NCI-H82 treated with DMSO at 0.1 percent for 48 hours (cell line): ENCODE data around the gene CDKAL1.

Experiments
- DNase-seq: peaks from one replicate; lab custom pipeline; 2025; ENCODE audit not compliant: unreplicated experiment; lab: John Stamatoyannopoulos, UW

The CDKAL1 gene

DNA sequence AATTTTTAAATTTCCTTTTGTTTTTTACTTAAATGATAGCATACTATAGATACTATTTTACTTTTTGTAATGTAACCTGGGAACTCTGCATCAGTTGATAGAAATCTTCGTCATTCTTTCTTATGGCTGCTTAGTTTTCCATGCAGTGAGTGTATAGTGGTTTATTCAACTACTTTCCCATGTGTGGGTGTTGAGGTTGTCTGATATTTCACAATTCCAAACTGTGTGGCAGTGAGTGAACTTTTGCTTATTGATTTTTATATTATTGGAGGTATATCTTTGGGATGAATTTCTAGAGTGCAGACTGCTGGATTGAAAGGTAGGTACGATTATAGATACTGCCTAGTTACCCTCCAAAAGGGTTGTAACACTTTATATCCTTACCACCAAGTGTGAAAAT is 136.5 kb downstream of the CDKAL1 start:
- no peak for DNase-seq

DNA sequence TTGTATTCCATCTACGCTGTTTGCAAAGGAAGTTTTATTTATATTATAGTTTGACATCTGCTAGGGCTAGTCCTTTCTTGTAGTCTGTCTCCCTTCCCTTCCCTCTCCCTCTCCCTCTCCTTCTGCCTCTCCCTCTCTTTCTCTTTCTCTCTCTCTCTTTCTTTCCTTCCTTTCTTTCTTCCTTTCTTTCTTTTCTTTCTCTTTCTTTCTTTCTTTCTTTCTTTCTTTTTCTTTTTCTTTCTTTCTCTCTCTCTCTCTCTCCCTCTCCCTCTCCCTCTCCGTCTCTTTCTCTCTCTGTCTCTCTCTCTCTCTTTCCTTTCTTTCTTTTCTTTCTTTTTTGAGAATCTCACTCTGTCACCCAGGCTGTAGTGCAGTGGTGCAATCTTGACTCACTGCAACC is 137.8 kb downstream of the CDKAL1 start:
- DNase-seq, result no peak

DNA sequence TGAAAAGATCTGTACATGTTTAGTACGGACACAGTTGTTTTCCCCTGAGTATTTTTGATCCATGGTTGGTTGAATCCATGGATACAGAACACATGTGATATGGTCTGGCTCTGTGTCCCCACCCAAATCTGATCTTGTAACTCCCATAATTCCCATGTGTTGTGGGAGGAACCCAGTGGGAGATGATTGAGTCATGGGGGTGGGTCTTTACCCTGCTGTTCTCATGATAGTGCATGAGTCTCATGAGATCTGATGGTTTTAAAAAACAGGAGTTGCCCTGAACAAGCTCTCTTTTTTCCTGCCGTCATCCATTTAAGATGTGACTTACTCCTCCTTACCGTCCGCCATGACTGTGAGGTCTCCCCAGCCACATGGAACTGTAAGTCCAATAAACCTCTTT is 139.2 kb downstream of the CDKAL1 start:
- no peak for DNase-seq

DNA sequence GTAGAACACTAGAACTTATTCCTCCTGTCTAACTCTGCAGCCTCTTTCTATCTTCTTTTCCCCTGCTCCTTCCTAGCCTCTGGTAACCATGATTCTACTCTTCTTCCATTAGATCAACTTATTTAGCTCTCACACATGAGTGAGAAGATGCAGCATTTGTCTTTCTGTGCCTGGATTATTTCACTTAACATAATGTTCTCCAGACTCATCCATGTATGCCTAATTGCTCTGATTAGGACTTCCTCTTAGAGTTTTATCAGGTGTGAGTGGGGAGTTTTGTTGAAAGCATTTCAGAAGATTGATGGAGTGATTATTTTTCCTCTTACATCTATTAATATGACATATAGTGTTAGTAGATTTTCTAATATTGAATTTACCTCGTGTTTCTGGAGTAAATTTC is 140.4 kb downstream of the CDKAL1 start:
- DNase-seq, result no peak

DNA sequence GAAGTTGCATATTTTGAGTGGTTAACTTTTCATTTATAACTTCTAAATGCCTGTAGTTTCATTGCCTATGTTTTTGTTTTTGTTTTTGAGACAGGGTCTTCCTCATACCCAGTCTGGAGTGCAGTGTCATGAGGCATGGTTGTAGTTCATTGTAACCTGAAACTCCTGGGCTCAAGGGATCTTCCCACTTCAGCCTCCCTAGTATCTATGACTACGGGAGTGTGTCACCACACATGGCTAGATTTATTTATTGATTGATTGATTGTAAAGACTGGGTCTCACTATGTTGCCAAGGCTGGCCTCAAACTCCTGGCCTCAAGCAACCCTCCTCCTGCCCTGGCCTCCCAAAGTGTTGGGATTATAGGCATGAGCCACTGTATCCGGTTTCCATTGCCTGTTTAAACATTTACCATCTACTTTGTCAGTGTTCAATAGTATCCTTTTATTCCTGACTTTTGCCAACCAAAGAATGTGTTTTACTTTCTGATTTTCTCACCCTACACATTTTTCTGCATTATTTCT is 144.6 kb downstream of the CDKAL1 start:
- DNase-seq, result no peak

DNA sequence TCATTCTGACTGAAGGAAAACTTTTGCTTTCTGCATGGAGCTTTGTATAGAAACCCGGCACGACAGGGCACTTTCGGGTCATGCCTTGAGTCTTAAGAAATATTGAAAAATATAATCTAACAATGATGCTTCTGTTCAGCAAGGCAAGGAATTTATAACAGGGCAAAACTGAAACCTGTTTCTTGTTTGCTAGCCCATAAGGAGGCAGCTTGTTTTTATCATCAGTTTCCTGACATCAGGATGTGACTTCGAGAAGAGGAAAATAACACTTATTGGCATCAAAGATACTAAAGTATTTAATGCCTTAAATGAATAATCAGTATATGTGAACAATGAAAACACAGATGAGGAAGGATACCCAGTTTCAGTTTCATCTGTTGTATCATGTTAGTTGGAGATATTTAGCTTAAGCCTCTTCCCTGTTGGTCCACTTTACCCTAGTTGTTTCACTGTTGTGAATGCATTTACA is 146.5 kb downstream of the CDKAL1 start:
- DNase-seq, result no peak

DNA sequence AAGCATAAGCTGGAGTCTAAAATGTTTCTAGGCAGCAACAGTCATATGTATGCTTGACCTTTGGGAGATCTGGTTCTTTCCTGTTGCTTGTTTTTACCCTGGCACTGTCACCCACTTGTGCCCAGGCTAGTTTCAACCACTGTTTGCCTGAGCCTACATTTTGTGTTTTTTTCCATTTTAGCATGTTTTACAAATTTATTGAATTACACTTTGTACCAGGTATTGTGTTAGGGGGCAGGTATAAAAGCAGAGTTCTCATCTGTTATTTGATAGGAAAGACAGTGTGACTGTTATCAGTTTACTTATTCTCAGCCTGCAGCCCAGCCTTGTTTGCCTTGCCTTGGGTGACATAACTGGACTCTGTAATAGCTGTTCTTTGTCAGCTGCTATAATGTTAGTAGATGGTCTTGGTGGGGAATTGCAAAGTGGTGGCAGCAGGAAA is 147.0 kb downstream of the CDKAL1 start:
- DNase-seq, result no peak

DNA sequence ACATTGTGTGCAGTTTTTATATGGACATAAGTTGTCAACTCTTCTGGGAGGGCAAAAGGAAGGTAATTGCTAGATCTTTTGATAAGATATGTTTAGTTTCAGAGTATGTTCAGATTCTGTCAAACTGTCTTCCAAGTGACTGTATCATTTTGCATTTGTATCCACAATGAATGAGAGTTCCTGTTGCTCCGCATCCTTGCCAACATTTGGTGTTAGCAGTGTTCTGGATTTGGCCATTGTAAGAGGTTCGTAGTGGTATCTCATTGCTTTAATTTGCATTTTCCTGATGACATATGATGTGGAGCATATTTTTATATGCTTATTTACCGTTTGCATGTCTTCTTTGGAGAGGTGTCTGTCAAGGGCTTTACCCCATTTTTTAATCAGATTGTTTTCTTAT is 150.2 kb downstream of the CDKAL1 start:
- DNase-seq, result no peak

DNA sequence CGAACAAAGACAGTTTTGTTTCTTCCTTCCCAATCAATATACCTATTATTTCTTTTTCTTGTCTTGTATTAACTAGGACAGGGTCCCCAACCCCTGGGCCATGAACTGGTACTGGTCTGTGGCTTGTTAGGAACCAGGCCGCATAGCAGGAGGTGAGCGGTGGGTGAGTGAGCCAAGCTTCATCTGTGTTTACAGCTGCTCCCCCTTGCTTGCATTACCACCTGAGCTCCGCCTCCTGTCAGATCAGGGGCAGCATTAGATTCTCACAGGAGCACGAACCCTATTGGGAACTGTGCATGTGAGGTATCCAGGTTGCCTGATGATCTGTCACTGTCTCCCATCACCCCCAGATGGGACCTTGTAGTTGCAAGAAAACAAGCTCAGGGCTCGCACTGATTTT is 151.9 kb downstream of the CDKAL1 start:
- peak; percentile 92 for DNase-seq

DNA sequence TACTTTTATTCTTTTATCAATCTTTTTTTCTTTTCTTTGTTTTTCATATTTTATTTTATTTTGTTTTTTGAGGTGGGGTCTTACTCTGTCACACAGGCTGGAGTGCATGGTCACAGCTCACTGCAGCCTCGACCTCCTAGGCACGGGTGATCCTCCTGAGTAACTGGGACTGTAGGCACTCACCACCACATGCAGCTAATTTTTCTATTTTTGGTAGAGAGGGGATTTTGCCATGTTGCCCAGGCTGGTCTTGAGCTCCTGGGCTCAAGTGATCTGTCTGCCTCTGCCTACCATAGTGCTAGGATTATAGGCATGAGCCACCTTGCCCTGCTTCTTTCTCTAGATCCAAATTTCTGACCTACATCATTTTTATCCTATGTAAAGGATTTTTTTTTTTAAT is 153.2 kb downstream of the CDKAL1 start:
- peak; percentile 45 for DNase-seq

DNA sequence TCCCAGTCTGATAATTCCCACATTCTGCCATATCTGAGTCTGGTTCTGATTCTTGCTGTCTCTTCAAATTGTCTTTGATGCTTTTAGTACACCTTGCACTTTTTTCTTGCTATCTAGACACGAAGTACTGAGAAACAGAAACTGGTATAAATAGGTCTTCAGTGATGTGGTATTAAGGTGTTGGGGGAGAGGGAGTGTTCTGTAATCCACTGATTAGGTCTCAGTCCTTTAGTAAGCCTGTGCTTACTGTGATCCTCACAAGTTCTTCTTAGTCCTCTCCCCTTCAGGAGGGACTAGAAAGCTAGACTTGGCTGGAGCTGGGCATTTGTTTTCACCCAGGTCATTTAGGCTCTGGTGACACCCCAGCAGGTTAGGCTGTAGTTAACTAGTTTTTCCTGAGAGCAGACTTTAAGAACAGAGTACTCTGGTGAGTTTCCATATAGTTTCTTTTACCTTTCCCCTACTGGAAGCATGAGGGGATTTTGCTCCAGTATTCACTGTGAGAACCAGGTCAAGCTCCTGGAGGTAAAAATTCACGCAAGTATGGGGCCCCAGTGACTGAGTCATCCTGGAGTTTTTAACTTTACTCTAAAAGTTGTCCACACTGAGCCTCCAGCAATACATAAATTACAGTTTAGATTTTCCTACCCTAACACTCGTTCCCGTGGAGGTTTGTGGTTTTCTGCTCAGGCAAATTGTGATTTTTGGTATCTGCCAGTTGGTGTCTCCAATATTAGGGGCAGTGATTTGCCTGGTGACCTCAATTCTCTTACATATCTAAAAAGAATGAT is 154.6 kb downstream of the CDKAL1 start:
- peak; percentile 96 for DNase-seq

DNA sequence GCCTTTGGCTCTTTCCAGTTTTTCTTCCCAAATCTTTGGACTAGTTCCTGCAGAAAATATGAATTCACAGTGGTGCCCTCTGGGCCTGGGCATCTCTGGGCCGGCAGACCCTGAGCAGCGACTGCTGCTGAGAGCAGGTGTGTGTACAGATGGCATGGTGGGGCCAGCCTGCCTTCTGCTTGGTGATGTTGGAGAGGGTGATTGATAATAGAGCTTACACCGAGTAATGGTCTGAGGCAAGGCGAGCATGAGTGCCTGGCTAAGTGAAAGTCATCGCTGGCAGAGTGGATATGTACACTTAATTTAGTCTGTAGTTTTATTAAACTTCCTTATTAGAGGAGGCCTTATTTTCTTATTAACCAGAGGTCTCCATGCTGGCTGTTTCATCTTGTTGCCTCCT is 156.9 kb downstream of the CDKAL1 start:
- peak; percentile 86 for DNase-seq

DNA sequence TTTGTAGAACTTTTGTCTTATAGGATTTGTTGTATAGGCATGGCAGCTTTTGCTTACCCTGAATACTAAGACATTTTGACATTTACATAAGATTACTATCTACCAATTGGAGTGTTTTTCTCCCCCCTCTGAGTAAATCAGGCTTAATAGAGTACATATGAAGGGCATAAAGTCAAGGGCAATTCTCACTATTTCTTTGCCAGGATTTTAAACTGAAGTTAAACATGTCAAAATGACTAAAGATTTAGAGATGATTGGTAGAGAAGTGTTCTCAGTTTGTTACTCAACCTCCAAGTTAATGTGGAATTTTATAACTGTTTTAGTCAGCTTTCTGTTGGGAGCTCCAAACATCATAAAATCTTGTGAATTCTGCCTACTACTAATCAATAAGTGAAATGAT is 157.8 kb downstream of the CDKAL1 start:
- DNase-seq, result peak; percentile 70

DNA sequence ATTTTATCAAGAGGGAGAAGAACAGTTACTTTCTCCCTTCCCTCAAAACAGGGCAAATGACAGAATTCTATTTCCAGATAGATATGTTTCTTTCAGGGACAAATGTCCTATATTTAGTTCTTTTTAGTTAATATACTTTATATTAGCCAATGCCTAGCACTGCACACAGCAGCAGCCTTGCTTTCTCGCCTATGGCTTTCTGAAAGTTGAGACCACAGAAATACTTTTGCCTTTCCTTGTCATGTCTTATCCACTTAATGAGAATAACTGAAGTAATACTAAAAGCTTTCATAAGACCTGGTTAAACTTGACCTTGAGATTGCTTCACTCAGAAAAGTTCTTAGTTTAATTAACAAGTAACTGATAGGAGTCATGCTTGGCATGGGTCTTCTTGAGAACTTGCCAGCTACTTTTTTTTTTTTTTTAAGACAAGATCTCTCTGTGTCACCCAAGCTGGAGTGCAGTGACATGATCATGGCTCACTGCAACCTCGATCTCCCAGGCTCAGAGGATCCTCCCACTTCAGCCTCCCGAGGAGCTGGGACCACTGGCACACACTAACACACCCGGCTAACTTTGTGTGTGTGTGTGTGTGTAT is 159.3 kb downstream of the CDKAL1 start:
- no peak for DNase-seq

DNA sequence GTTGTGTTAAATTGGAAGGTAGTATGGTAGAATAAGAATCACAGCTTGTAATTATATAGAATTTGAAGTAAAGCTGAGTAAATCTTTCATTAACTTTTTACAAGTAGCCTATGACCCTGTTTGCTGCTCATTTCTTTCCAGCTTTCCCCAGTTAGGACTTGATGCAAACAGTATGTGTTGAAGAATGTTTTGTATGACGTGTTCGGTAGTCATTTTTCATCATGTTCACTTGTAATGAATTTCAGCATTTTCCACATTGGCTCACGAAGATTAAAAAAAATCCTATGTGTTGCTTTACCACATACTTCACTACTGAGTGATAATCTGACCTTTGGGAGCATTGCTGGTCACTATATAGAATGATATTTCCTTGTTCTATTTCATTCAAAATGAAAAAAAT is 162.4 kb downstream of the CDKAL1 start:
- no peak for DNase-seq

DNA sequence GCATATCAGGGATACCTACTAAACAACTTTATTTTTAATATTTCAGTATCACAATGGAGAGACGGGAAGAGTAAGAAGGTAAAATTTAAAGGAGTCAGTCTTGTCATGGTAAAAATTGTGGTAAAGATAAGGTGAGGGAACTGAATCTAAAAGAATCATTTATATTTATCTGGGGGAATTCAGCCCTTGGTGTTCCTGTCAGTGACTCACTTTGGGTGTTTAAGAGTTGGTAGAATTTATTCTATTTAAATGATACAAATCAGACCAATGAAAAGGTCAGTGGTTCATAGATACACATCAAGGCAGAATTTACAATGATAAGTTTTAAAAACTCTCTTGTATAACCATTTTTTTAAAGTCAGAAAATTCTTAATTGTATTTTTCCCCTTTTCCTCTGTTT is 164.4 kb downstream of the CDKAL1 start:
- no peak for DNase-seq

DNA sequence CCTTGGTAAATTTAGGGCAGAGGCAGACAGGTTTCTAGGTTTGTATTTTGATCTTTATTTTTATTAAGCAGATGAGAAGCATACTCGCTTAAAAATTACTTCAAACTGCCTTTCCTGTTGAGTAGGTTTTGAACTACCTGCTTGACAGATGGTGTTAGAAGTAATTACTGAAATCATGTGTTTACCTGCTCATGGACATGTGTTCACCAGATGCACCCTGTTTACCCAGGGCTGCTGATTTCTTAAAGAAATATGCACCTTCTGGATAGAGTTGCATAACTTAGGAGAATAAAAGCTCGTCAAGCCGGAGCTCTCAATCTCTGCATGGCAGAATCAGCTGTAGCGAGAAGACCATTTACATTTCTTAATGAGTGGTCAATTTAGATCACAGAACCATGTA is 165.1 kb downstream of the CDKAL1 start:
- DNase-seq, result peak; percentile 91

DNA sequence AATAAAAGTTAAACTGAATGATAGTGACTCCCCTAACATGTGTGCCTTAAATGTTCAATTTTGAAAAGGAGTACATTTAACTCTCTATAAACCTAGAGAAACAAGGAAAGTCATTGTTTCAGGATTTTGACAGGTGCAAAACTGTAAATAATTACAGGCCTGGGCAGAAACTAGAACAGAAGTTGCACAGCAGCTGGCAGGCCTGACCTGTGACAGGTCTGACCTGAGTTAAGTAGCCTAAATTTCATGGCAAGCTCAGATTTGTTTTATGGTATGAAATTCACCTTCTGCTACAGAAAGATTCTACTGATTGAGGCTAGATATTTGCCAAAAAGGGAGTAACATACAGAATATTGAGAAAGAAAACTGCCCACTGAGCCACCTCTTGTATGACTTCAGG is 166.1 kb downstream of the CDKAL1 start:
- DNase-seq, result peak; percentile 53

DNA sequence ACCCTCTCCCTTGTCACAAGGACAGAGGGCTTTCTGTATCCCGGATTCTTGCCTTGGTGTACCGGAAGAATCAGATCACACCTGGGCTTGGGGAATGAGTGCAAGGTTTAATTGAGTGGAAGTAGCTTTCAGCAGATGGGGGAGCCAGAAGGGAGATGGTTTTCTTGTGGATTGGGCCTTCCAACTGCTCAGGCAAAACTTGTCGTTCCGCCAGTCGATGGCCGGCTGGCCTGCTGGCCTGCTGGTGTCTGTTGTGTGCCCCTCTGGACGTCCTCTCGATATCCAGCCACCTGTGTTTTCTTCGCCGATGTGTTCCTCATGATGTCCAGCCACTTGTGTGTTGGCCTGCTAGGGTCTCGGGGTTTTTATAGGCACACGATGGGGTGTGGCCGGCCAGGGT is 168.1 kb downstream of the CDKAL1 start:
- DNase-seq, result peak; percentile 63

DNA sequence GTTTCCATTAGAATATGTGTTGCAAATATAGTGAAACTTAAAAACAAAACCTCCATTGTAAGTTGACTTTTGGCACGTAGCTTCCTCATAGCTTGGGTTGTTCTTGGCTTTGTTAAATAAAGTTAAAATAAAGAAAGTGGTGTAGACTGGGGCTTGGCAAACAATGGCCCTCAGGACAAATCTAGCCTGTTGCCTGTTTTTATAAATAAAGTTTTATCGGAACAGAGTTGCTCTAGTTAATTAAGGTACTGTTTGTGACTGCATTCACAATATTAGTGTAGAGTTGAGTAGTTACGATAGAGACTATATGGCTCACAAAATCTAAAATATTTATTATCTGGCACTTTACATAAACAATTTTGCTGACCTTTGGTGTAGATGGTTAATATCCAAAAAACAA is 168.8 kb downstream of the CDKAL1 start:
- DNase-seq, result no peak

DNA sequence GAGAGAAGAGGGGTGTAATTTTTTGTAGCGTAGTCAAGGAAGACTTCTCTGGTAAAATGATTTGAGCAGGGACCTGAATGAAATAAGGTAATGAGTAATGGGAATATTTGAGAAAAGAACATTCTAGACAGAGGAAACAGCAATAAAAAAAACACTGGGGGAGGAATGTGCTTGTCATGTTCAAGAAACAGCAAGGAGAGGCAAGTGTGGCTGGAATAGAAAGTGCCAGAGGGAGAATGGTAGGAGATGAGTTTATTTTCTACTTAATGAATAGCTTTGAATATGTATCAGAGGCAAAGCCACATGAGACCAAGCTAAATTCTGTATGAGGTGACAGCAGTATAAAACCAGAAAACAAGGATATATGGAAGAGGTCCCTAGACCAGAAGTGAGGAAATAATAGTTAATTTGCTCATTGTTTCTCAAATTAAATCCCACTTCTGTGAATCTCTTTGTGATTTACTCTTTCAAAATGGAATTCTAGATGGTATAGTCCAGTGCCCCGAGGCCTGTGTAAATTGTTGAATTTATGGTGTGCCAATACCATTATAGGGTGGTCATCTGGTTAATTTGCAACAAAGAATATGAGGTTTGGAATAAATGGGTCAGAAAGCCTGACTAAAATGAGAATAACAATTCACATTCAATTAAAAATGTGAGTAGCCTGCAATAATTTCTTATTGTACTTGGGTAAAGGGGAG is 170.2 kb downstream of the CDKAL1 start:
- DNase-seq, result no peak

DNA sequence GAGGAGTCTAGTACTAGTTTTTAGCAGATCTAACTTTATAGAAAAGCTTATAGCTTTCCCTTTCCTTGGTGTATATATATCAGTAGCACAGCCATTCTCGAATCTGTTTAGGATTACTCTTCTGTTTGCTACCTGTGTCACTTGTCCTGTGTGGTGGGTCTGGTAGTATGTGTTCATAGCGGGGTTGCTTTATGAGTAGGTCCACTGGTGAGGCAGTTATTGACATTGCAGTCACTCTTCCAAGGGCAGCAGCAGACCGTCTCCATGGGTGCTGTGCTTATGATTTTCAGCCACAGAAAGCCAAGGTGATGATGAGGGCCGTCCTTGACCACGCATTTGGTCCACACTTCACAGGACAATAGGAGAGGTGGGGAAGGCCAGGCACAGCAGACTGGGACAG is 171.5 kb downstream of the CDKAL1 start:
- peak; percentile 51 for DNase-seq
